NCI-H2107 (cell line): ENCODE measurements around the gene VPS9D1.

Source experiments
- DNase-seq: peaks from one replicate; lab custom pipeline; 2025; lab: John Stamatoyannopoulos, UW

VPS9D1 gene, protein sequence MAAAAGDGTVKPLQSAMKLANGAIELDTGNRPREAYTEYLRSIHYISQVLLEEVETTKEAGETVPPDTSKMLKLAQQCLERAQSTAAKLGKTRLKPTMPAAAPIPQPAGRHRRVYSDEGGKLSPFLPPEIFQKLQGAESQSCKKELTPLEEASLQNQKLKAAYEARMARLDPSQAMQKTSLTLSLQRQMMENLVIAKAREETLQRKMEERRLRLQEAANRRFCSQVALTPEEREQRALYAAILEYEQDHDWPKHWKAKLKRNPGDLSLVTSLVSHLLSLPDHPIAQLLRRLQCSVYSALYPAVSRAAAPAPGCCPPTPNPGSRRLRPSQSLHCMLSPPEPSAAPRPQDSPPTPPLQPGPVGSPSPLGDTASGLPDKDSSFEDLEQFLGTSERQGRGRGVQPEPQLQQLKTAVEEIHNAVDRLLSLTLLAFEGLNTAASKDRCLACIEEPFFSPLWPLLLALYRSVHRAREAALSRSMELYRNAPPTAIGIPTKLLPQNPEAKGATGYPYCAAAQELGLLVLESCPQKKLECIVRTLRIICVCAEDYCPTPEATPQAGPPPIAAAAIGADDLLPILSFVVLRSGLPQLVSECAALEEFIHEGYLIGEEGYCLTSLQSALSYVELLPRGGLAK

DNA sequence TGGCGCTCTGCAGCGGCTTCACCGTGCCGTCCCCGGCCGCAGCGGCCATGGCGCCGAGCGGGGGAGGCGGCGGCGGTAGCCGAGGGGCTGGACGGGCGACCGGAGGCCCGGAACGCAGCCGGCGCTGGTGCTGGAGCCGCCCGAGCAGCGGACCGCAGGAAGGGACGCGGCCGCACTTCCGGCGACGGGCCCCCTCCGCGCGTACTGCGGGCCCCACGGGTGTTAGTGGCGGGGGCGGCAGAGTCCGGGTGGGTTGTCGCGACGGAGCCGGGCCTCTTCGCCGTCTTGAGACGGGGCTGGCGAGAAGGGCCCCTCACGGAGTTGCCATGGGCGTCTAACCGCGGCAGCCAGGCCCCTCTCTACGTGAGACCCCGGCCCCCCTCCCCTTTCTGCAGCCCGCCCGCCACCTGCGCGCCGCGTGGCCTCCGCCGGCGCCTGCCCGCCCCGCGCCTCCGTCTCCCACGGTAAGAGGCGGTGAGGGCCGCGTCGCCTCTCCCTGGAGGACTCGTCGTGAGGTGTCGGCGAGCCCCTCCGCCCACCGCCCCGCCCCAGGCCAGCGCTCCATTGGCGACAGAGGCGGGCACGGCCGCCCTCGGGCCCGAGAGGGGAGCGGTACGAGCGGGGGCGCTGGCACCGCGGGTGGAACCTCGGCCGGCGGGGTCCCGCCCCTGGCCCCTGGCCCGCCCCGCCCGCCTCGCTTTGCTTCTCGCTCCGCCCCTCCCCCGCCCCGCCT, at the start of gene VPS9D1, which contains the start of gene ZNF276:
VPS9D1 (minus strand) TSS at position 86 of the 733 bp plus-strand sequence; CDS start at position 49, 37 bp downstream.
ZNF276 (plus strand) TSS at position 725 of the 733 bp plus-strand sequence. CDS start 104 bp downstream, outside the sequence.
- peak; percentile 75 for DNase-seq

DNA sequence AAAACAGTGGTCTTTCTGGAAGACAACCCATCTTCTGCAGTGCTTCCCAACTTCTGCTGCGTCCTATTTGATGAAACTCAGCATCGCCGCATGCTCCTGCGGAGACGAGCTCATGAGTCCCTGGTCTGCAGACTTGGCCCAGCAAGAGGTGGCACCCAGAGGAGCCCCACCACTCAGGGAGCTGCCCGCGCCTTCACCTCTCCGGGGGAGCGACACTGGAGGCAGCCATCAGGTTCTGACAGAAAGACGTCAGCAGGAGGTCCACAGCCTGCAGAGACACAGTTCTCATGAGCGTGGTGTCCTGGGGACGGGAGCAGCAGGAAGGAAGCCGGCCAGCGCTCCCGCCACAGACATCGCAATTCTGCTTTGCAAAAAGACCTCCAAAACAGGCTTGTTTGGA, 49.7 kb upstream of the VPS9D1 start:
- DNase-seq = no peak

DNA sequence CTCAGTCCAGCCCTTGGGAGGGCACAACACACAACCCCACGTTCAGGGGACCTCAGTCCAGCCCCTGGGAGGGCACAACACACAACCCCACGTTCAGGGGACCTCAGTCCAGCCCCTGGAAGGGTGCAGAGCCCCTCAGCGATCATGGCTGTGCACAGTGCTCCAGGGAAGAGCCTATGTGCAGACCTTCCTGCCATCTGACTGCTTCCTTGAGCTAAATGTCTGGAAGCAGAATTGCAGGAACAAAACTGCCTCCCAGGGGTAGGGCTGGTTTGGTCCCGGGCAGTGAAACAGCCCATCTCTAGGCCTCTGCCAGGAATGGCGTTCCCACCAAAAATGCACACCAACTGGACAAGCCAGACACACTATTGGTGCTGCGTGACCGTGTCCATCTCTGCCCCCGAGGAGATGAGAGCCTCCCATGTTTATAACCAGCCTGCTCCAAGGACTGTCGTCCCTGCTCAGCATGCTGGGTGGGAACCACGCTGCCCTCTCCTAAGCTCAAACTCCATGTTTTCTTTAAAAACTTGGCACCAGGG, 44.7 kb upstream of the VPS9D1 start:
- no peak for DNase-seq

DNA sequence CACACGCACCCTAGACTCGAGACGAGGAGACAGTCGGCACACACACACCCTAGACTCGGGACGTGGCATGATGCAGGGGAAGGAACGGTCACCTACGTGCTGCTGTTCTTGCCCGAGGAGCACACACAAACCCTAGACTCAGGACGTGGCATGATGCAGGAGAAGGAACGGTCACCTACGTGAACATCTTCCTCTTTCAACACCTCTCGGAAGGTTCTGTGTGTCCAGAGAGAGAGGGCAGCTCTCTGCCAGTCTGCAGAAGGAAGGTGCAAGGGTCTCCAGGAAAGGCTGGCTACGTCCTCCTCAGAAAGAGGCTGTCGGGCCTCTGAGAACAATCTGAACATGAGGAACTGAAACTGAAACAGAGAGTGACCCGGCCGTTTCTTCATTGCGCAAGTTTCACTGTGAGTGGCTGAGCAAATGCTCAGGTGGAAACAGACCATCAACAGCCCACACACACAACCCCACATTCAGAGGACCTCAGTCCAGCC, 44.1 kb upstream of the VPS9D1 start:
- no peak for DNase-seq

DNA sequence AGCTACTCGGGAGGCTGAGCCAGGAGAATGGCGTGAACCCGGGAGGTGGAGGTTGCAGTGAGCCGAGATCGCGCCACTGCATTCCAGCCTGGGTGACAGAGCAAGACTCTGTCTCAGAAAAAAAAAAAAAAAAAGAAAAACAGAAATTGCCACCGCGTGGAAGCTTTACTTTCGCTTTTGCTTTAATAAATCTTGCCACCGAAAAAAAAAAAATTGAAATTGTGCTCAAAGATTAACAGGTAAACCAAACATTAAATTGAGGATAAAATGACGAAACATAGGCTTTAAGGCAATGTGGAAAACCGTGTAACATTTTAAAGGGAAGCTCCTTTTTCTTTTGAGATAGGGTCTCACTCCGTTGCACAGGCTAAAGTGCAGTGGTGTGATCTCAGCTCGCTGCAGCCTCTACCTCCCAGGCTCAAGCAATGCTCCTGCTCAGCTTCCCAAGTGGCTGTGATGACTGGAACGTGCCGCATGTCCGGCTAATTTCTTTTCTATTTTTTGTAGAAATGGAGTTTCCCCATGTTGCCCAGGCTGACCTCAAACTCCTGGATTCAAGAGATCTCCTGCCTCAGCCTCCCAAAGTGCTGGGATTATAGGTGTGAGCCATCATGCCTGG, 40.7 kb upstream of the VPS9D1 start:
- DNase-seq = no peak

DNA sequence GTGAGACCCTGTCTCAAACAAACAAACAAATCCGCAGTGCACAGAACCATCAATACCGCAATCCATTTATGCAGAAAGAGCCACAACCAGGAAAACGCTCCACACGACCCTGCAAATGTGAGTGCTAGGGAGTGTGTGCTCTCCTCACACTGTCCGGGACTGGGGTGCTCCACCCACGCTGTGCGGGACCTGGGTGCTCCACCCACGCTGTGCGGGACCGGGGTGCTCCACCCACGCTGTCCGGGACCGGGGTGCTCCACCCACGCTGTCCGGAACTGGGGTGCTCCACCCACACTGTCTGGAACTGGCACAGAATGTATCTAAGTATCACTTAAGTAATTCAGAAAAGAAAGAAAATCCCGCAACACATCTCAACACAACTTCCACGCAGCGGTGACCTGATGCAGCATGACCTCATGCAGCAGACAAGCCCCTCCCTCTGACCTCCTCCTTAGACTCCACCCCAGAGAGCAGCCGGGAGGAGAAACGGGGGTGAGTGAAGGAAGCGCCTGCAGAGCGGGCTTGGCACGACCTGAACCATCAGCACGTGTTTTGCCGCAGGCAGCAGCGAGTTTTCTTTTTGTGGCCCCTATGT, 39.1 kb upstream of the VPS9D1 start:
- no peak for DNase-seq

DNA sequence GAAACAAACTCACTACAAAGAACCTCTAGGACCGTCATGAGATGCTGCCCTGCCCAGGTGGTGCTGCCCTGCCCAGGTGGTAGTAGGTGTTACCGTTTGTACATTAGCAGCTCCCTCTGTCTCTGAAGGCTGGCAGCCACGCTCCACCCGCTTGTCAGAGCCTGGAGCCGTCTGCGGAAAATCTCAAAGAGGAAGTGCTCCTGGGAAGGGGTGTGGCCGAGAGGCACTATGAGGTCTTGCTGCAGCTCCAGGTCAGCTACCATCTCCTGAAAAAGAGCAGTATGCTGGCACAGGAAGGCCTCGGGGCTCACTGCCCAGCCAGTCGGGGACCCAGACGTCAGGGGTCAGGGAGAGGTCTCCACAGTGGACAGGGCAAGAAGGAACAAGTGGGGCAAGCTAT, 28.9 kb upstream of the VPS9D1 start:
- no peak for DNase-seq

DNA sequence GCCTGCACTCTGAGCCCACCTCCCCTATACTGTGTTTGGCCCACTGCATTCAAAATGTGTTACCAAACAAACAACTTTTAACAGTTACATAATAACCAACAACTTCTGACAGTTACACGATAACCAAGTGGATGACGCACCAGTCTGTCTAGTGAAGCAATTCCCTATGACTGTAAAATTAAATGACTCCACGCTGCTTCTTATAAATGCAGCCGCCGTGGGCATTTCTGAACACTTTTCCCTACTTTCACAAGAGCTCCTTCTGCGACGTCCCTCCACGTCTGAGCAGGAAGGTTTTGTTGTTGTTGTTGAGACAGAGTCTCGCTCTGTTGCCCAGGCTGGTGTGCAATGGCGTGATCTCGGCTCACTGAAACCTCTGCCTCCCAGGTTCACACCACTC, 28.2 kb upstream of the VPS9D1 start:
- DNase-seq = no peak

DNA sequence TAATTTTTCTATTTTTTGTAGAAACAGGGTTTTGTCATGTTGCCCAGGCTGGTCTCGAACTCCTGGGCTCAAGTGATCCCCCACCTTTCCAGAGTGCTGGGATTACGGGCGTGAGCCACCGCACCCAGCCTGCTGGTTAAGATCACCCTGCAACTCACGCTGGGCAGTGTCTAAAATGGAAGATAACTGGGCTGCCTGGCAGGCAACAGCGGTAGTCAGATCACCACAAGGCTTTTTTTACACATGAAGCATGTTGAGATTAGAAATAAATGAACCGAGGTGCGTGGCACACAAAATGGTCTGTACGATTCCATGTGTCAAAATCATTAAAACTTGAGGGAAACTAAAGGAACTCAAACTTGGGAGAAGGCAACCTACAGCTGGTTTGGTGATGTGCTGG, 27.4 kb upstream of the VPS9D1 start:
- DNase-seq = no peak

DNA sequence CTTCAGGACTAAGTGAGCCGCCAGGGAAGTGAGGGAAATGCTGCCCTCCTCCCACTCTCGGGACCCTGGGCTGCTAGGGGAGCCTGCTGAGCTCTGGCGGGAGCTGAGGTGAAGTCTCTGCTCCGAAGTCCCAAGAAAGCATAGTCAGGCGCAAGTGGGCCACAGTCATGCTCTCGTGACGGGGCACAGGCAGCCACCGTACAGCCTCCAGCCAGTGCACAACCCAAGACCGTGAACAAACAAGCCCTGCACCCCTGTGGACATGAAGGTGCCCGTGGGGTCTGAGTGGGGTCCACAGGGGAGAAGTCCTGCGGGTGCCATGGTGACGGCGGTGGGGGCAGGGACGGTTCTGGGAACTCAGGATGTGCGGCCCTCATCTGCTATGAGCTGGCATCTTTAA, 25.3 kb upstream of the VPS9D1 start:
- DNase-seq = no peak

DNA sequence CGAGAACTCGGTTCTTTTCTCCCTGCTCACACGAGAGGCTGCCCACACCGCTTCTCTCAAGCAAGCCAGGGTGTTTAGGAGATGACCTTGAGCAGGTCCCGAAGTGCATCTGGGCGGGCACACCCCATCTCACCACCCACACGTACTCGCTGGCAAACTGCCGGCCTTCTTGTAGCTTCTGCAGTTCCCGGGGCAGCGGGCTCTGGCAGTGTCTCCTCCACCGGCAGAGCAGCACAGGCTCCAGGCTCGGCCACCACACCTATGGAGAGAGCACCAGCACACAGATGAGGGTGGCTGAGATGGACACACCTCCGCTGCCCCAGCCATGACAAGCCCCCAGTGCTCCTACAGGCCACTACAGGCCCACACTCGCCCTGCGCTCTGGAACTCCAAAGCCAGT, 24.1 kb upstream of the VPS9D1 start:
- DNase-seq = no peak

DNA sequence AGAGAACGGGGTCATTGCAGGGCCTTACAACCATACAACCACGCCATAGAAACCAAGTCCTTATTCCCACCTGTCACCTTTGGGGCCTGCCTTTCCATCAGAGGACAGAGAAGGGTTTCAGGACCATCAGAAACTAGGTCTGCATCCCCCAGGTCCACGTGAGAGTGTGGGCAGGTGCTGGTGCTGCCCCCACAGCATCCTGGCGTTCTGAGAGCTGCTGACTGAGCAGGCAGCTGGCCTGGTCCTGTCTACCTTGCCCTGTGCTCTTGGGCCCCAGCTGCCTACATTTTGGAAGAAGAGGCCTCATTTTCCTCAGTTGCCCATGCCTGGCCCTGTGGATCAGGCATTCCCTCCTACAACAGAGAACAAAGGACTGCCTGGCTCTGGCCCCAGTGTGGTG, 22.2 kb upstream of the VPS9D1 start:
- DNase-seq = no peak

DNA sequence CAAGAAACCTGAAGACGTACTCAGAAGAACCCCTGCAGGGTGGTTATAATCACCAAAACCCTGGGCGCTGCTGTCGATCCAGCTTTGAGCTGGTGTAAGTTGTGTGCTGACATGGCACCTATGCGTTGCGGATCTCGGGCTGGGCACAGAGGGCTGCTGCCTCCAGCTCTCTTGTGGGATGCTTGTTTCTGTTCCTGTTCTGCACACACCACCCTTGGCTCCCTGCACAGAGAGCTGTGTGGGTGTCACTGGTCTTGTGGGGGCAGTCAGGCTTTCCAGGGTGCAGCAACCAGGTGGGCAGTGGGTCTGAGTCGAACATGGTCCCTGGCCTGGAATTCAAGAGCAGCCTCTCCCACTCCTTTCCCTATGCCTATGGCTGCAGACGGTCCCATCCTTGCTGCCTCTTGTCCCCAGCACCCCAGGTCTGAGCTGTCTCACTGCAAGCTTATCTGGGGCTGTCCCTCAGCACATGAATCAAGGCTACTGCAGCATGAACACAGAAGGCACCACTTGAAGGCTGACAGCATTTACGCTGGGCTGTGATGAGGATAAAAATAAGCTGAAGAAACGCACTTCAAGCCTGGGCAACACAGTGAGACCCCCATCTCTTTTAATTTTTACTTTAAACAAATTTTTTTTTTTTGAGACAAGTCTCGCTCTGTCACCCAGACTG, 20.8 kb upstream of the VPS9D1 start:
- DNase-seq = no peak

DNA sequence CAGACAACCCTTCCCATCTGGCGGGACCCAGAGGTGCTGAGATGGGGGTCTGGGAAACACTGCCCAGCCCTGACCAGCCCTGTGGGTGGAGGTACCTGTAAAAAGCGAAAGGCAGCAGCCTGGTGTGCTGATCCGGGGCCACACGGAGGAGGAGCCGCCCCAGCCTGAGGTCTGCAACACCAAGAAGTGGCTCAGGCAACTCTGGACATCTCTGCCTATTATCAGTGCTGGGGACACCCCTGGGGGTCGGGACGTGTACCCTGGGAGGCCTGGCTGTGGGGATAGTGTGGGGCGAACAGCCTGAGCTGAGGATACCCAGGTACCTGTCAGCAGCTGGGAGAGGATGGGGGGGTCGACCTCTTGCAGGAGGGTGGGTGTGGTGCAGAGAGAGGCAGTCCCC, 18.7 kb upstream of the VPS9D1 start:
- no peak for DNase-seq

DNA sequence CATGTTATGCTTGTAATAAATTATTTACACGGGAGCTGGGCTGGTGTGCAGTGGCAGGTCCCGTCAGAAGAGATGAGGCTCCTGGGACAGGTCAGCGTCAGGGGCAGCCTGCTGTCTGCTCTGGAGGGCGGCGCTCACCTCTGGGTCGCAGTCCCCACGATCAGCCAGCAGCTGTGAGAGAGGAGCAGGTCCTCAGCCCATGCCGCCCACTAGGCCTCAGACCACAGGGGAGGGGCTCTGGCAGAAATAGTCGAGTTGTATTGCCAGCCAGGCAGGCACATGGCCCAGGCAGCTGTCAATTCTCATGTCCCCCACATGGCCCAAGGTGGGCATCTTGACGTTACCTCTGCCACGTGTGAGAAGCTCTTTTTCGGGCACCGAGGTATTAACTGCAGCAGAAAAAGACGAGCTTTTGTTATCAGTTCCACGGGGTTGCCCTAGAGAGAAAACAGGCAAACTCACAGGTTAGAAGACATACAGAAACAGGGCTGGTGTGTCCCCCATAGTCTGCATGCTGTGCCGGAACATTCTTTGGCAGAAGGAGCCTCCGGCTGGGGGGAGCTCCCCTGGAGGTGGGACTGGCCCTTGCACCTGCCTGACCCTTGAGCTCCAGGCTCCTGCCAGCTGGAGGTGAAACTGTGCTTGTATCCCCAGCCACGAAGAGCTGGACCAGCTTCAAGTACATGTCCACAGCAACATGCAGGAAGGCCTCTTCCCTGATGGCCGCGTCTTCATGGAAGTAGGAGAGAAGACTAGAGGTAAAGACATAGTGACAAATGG, 18.0 kb upstream of the VPS9D1 start:
- DNase-seq = no peak

DNA sequence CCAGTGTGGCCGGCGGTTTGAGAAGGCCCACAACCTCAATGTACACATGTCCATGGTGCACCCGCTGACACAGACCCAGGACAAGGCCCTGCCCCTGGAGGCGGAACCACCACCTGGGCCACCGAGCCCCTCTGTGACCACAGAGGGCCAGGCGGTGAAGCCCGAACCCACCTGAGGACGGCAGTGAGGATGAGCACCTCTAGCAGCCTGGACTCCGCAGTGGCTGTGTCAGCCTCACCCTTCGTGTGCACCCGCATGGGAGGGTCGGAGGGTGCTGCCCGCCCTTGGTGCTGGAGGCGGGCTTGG, 17.3 kb upstream of the VPS9D1 start:
- DNase-seq = no peak

DNA sequence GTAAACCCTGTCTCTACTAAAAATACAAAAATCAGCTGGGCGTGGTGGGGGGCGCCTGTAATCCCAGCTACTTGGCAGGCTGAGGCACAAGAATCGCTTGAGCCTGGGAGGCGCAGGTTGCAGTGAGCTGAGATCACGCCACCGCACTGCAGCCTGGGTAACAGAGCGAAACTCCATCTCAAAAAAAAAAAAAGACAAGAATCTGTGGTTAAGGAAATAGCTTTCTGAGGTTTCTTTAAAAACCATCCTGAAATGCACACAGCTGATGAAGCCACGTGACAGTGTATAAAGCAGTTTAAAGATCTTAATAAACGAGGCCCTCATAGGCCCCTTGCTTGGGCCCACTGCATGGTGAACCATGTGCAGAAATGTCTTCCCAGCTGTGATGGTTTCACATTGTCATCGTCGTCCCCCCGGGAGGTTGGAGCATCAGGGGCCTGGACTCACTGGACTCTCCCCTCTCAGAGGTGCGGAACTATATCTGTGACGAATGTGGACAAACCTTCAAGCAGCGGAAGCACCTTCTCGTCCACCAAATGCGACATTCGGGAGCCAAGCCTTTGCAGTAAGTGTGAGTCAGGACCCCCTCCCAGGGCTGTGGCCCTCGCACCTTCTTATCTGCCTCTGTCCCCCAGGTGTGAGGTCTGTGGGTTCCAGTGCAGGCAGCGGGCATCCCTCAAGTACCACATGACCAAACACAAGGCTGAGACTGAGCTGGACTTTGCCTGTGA, 16.8 kb upstream of the VPS9D1 start:
- DNase-seq = no peak

DNA sequence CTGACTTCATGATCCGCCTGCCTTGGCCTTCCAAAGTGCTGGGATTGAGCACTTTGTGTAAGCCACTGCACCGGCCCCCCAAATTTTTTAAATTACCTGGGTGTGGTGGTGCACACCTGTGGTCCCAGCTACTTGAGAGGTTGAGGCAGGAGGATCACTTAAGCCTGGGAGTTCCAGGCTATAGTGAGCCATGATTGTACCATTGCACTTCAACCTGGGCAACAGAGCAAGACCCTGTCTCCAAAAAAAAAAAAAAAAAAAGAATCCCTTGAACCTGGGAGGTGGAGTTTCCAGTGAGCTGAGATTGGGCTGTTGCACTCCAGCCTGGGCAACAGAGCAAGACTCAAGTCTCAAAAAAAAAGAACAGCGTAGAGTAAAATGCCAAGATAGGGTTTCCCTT, 15.9 kb upstream of the VPS9D1 start:
- no peak for DNase-seq

DNA sequence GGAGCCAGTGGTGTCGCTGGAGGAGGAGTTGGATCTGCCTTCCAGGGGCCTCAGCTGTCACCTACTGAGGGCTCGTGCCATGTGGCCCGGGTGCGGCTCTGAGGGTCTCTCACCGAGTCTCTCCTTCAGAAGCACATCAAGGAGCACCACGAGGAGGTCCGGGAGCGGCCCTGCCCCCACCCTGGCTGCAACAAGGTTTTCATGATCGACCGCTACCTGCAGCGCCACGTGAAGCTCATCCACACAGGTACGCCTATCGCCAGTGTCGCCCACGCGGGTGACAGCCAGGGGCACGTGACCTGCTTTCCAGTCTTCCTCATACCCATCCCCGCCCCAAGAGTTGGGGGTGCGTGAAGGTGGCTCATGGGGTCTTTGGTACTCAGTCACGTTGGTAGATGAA, 13.1 kb upstream of the VPS9D1 start:
- no peak for DNase-seq

DNA sequence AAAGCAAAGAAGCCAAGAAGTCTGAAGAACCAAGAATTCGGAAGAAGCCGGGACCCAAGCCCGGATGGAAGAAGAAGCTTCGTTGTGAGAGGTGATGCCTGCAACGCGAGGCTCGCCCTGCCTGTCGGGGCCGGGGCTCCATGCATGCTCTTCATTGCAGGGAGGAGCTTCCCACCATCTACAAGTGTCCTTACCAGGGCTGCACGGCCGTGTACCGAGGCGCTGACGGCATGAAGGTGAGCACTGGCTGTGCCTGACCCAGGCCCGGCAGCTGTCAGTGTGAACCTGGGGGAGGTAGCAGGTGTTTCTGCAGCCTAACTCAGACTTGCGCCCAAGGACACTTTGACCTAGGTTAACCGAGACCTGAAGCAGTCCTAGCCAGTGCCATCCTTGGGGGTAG, 12.6 kb upstream of the VPS9D1 start:
- no peak for DNase-seq
